ENCODE results near the gene OSBPL5.
"Not testable (repeated sequence)": the region's sequence is repeated elsewhere in the genome, so short reads cannot be mapped to it uniquely, and the experiment has no call there.

Gene OSBPL5

DNA sequence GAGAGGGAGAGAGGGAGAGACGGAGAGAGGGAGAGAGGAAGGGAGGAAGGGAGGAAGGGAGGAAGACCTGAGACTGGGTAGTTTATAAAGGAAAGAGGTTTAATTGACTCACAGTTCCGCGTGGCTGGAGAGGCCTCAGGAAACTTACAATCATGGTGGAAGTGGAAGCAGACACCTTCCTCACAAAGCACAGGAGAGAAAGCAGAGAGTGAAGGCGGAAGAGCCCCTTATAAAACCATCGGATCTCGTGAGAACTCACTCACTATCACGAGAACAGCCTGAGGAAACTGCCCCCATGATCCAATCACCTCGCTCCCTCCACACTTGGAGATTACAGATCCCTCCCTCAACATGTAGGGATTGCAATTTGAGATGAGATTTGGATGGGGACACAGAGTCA is 95.7 kb downstream of the OSBPL5 start:
- no peak overlapping the region for H3K4me3 ChIP-seq (ENCODE audit: low read depth, low read length)
- TF ChIP-seq, protein P1, sequence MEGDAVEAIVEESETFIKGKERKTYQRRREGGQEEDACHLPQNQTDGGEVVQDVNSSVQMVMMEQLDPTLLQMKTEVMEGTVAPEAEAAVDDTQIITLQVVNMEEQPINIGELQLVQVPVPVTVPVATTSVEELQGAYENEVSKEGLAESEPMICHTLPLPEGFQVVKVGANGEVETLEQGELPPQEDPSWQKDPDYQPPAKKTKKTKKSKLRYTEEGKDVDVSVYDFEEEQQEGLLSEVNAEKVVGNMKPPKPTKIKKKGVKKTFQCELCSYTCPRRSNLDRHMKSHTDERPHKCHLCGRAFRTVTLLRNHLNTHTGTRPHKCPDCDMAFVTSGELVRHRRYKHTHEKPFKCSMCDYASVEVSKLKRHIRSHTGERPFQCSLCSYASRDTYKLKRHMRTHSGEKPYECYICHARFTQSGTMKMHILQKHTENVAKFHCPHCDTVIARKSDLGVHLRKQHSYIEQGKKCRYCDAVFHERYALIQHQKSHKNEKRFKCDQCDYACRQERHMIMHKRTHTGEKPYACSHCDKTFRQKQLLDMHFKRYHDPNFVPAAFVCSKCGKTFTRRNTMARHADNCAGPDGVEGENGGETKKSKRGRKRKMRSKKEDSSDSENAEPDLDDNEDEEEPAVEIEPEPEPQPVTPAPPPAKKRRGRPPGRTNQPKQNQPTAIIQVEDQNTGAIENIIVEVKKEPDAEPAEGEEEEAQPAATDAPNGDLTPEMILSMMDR (IDR thresholded peaks at IDR 0.05; ENCODE audit: low read depth, low read length), result no peak

DNA sequence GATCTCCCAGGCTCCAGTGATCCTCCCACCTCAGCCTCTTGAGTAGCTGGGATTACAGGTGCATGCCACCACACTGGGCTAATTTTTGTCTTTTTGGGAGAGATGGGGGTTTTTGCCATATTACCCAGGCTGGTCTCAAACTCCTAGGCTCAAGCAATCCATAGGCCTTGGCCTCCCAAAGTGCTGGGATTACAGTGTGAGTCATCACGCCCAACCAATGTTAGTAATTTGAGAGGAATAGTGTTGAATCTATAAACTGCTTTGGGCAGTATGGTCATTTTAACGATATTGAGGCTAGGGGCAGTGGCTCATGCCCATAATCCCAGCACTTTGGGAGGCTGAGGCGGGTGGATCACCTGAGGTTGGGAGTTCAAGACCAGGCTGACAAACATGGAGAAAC is 98.8 kb downstream of the OSBPL5 start:
- H3K4me3 ChIP-seq (ENCODE audit: low read depth, low read length), result not testable (repeated sequence)

DNA sequence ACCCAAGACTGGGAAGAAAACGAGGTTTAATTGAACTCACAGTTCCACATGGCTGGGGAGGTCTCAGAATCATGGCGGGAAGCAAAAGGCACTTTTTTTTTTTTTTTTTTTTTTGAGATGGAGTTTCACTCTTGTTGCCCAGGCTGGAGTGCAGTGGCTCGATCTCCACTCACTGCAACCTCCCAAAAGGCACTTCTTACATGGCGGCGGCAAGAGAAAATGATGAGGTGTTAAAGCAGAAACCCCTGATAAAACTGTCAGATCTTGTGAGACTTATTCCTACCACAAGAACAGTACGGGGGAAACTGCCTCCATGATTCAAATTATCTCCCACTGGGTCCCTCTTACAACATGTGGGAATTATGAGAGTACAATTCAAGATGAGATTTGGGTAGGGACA is 100.4 kb downstream of the OSBPL5 start:
- H3K4me3 ChIP-seq (ENCODE audit: low read depth, low read length), result not testable (repeated sequence)

DNA sequence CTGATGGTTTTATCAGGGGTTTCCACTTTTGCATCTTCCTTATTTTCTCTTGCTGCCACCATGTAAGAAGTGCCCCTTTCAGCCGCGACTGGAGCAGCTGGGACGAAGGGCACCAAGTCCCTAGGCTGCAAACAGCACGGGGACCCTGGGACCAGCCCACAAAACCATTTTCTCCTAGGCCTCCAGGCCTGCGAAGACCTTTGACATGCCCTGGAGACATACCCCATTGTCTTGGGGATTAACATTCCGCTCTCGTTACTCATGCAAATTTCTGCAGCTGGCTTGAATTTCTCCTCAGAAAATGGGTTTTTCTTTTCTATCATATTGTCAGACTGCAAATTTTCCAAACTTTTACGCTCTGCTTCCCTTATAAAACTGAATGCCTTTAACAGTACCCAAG is 101.2 kb downstream of the OSBPL5 start:
- not testable (repeated sequence) for H3K4me3 ChIP-seq (ENCODE audit: low read depth, low read length)

DNA sequence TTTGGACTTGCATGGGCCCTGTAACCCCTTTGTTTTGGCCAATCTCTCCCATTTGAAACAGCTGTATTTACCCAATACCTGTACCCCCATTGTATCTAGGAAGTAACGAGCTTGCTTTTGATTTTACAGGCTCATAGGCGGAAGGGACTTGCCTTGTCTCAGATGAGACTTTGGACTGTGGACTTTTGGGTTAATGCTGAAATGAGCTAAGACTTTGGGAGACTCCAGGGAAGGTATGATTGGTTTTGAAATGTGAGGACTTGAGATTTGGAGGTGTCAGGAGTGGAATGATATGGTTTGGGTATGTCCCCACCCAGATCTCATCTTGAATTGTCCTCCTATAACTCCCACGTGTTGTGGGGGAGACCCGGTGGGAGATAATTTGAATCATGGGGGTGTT is 101.7 kb downstream of the OSBPL5 start:
- not testable (repeated sequence) for H3K4me3 ChIP-seq (ENCODE audit: low read depth, low read length)

DNA sequence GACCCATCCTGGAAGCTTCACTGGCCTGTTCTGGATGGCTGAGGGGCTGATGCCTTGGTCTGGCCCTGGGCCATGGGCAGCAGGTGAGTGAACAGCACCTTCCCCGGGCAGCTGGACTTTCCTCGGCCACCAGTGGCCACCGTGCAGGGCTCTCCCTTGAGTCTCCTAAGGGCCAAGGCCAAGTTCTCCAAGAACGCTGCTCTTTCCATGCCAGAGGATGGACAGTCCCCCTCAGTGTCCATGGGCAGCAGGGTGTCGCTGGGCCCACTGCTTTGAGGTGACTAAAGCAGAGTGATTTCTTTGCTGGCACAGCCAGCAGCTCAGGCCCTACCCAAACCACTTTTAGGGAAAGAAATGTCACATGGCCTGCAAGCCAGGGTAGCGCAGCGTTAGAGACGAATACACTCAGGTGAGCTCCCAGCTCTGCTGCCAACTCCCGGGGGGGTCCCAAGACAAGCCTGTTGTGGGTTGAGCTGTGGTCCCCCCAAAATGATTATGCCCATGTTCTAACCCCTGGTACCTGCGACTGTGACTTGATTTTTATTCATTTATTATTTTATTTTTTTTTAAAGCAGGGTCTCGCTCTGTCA is 104.6 kb downstream of the OSBPL5 start:
- TF ChIP-seq, protein P1 (IDR thresholded peaks at IDR 0.05; ENCODE audit: low read depth, low read length), result no peak
- H3K4me3 ChIP-seq (ENCODE audit: low read depth, low read length), result no peak overlapping the region

DNA sequence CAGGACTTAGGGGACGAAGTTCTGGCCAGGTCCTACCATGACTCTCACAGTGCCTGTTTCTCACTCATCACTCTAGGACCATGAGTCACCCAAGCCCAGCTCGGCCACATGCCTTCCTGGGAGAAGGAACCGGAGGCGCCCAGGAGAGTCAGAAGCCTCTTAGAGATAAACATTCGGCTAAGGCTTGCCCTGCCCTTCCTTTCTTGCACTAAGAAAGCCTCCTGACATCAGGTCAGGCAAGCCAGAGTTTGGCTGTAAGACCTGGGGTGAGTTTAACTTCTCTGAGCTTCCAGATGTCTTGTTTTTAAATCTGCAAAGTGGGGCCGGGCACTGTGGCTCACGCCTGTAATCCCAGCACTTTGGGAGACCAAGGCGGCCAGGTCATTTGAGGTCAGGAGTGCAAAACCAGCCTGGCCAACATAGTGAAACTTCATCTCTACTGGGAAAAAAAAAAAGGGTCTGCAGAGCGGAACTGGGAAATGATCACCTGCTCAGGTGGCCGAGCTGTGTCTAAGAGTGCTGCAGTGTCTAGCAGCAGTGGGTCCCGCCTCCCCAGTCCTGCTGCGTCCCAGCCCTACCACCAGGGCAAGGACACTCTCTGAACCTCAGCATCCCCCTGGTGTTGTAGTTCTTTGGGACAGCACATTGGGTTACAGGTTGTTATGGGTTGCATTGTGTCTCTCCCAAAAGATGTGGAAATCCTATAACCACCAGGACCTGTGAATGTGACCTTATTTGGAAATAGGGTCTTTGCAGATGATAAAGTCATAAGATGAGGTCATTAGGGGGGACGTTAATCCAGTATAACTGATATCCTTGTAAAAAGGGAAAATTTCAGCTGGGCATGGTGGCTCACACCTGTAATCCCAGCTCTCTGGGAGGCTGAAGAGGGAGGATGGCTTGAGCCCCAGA is 106.1 kb downstream of the OSBPL5 start:
- no peak overlapping the region for H3K4me3 ChIP-seq (ENCODE audit: low read depth, low read length)
- TF ChIP-seq, protein P1 (IDR thresholded peaks at IDR 0.05; ENCODE audit: low read depth, low read length), result no peak

DNA sequence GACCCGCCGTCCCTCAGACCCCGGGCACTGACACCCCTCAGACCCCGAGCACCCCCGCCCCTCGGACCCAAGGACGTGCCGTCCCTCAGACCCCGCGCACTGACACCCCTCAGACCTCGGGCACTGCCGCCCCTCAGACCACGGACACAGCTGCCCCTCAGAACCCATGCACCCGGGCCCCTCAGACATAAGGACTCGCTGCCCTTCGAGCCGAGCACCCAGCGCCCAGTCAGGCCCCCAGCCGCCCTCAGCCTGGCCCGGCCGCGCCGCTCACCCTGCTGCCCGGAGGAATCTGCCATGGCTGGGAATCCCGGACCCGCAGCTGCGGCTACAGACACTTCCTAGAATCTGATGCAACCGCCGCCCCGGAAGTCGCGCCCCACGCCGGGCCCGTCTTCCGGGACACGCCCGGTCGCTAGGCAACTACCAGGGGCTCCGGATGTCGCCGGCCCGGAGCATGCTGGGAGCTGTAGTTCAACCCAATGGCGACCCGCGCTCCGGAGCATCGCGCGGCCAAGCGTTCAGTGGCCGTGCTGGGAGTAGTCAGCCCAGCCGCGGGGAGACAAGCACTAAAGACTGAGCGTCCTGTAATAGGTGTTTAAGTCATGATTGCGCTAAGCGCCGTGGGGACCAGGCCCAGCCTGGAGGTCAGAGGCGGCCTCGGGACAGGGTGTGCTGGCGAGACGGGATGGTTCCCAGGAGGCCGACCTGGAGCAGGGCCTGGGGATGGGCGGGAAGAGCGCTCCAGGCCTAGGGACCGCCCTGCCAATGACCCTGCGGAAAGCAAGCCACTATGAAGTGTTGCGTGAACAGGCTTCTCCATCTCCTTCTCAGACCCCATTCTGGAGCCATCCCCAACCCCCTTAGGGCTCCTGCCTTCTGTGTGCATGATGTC is 107.8 kb downstream of the OSBPL5 start, which contains the start of gene CARS1:
Gene CARS1, minus strand, starts transcription at position 355 of the 895 bp plus-strand sequence. Its CDS starts 56 bp downstream, at position 299.
- H3K4me3 ChIP-seq (ENCODE audit: low read depth, low read length), result peak within 1 kb of the TSS; percentile 98
- TF ChIP-seq, protein P1 (IDR thresholded peaks at IDR 0.05; ENCODE audit: low read depth, low read length), result no peak
